Measurements from ENCODE around the gene PDSS2. TPM values are rescaled to one million over a fixed set of nuclear protein-coding genes. Genes with fewer than 3 reads are reported as not detected.

Gene PDSS2
- total RNA-seq, 1 donor from 2014 or later: 6.5 TPM

- Mint-ChIP-seq H3K27me3 (ENCODE audit: unreplicated experiment) (peaks cover 3% of the 10 kb centered on the region), H3K4me1 (ENCODE audit: low read depth, unreplicated experiment) (no peaks in the 10 kb centered on the region), H3K36me3 (ENCODE audit: unreplicated experiment) (no peaks in the 10 kb centered on the region), H3K4me3 (ENCODE audit: unreplicated experiment) (no peak overlapping the region), H3K9me3 (ENCODE audit: unreplicated experiment) (no peaks in the 10 kb centered on the region), H3K27ac (ENCODE audit: unreplicated experiment) (no peak overlapping the region)
- DNase-seq: no peak
- TF ChIP-seq CTCF (IDR thresholded peaks at IDR 0.05; ENCODE audit: partially characterized antibody, unreplicated experiment): no peak
These were observed 127.7 kb downstream of the PDSS2 start for GRCh38 chr6:107331409-107332386.

- Mint-ChIP-seq H3K4me1 (ENCODE audit: low read depth, unreplicated experiment) (no peaks in the 10 kb centered on the region), H3K4me3 (ENCODE audit: unreplicated experiment) (no peak overlapping the region), H3K36me3 (ENCODE audit: unreplicated experiment) (no peaks in the 10 kb centered on the region), H3K9me3 (ENCODE audit: unreplicated experiment) (no peaks in the 10 kb centered on the region), H3K27me3 (ENCODE audit: unreplicated experiment) (peaks cover 3% of the 10 kb centered on the region), H3K27ac (ENCODE audit: unreplicated experiment) (no peak overlapping the region)
- no peak for TF ChIP-seq CTCF (IDR thresholded peaks at IDR 0.05; ENCODE audit: partially characterized antibody, unreplicated experiment)
- DNase-seq: no peak
These were observed 129.2 kb downstream of the PDSS2 start for GRCh38 chr6:107330168-107330567.

- no peaks in the 10 kb centered on the region for H3K4me1 Mint-ChIP-seq (ENCODE audit: low read depth, unreplicated experiment)
- no peaks in the 10 kb centered on the region for H3K36me3 Mint-ChIP-seq (ENCODE audit: unreplicated experiment)
- no peaks in the 10 kb centered on the region for H3K9me3 Mint-ChIP-seq (ENCODE audit: unreplicated experiment)
- peaks cover 3% of the 10 kb centered on the region for H3K27me3 Mint-ChIP-seq (ENCODE audit: unreplicated experiment)
- no peak for DNase-seq
- TF ChIP-seq CTCF (IDR thresholded peaks at IDR 0.05; ENCODE audit: partially characterized antibody, unreplicated experiment): no peak
- no peak overlapping the region for H3K27ac Mint-ChIP-seq (ENCODE audit: unreplicated experiment)
- no peak overlapping the region for H3K4me3 Mint-ChIP-seq (ENCODE audit: unreplicated experiment)
These were observed 130.1 kb downstream of the PDSS2 start for GRCh38 chr6:107329063-107329860.

GRCh38 chr6:107328081-107328480 lies 131.3 kb downstream of the PDSS2 start:
- no peak overlapping the region for H3K27ac Mint-ChIP-seq (ENCODE audit: unreplicated experiment)
- no peak for TF ChIP-seq CTCF (IDR thresholded peaks at IDR 0.05; ENCODE audit: partially characterized antibody, unreplicated experiment)
- DNase-seq: no peak
- peaks cover 3% of the 10 kb centered on the region for H3K27me3 Mint-ChIP-seq (ENCODE audit: unreplicated experiment)
- no peaks in the 10 kb centered on the region for H3K4me1 Mint-ChIP-seq (ENCODE audit: low read depth, unreplicated experiment)
- no peaks in the 10 kb centered on the region for H3K36me3 Mint-ChIP-seq (ENCODE audit: unreplicated experiment)
- H3K4me3 Mint-ChIP-seq (ENCODE audit: unreplicated experiment): no peak overlapping the region
- H3K9me3 Mint-ChIP-seq (ENCODE audit: unreplicated experiment): no peaks in the 10 kb centered on the region

Measured in glutamatergic neuron (in vitro differentiated cells).